KMS-11 (cell line): ENCODE measurements around the gene DUSP5.

Experiments used
- H2AFZ ChIP-seq: fragments of 200-600 bp; sonication (generic); 2 replicates; pipeline ENCODE4 v1.6.1; 2016; ENCODE audit warnings: antibody characterized with exemption, mixed run types, low read depth
- H3K27ac ChIP-seq: fragments of 200-600 bp; sonication (generic); 2 replicates; pipeline ENCODE4 v1.6.1; 2016; ENCODE audit warnings: mild to moderate bottlenecking, mixed run types
- H3K27me3 ChIP-seq: fragments of 200-600 bp; sonication (generic); 2 replicates; pipeline ENCODE4 v1.6.1; 2017; ENCODE audit warnings: mild to moderate bottlenecking, low read depth, mixed run types, moderate library complexity; ENCODE audit not compliant: insufficient read depth
- H3K36me3 ChIP-seq: fragments of 200-600 bp; sonication (generic); 2 replicates; pipeline ENCODE4 v1.6.1; 2017; ENCODE audit warnings: mild to moderate bottlenecking, mixed run types; ENCODE audit not compliant: insufficient read depth
- H3K4me1 ChIP-seq: fragments of 200-600 bp; sonication (generic); 2 replicates; pipeline ENCODE4 v1.6.1; 2016; ENCODE audit warnings: mild to moderate bottlenecking, low read depth, mixed run types; ENCODE audit not compliant: poor library complexity, severe bottlenecking
- H3K4me2 ChIP-seq: fragments of 200-600 bp; sonication (generic); 2 replicates; pipeline ENCODE4 v1.7.0; 2016; ENCODE audit warnings: mild to moderate bottlenecking, mixed run types
- H3K4me3 ChIP-seq: fragments of 200-600 bp; sonication (generic); IDR thresholded peaks from 2 replicates; pipeline ENCODE4 v1.6.1; 2017; ENCODE audit warnings: low read depth, low read length, mixed read lengths; ENCODE audit not compliant: insufficient read depth
- H3K79me2 ChIP-seq: fragments of 200-600 bp; sonication (generic); 2 replicates; pipeline ENCODE4 v1.6.1; 2016; ENCODE audit warnings: low read depth, mixed run types; ENCODE audit not compliant: insufficient read depth
- H3K9ac ChIP-seq: fragments of 200-600 bp; sonication (generic); 2 replicates; pipeline ENCODE4 v1.6.1; 2016; ENCODE audit warnings: mild to moderate bottlenecking, mixed run types
- H4K20me1 ChIP-seq: fragments of 200-600 bp; sonication (generic); 2 replicates; pipeline ENCODE4 v1.6.1; 2016; ENCODE audit warnings: mild to moderate bottlenecking, mixed run types; ENCODE audit not compliant: insufficient read depth
- CTCF ChIP-seq: fragments of 200-600 bp; sonication (generic); conservative IDR thresholded peaks from 2 replicates; pipeline ENCODE4 v1.6.1; 2017; ENCODE audit warnings: low read depth, mild to moderate bottlenecking, antibody characterized with exemption, low read length, moderate library complexity, mixed read lengths

The DUSP5 gene

GRCh38 chr10:110507346-110507745 lies 9.6 kb downstream of the DUSP5 start:
- H3K79me2 ChIP-seq: peaks cover 70% of the 10 kb centered on the region
- TF ChIP-seq CTCF: no peak
- no peak overlapping the region for H3K4me2 ChIP-seq
- H3K9ac ChIP-seq: no peak overlapping the region
- peaks cover 17% of the 10 kb centered on the region for H4K20me1 ChIP-seq
- no peak overlapping the region for H2AFZ ChIP-seq
- H3K36me3 ChIP-seq: peaks cover 15% of the 10 kb centered on the region; the same call in 1 of the 2 replicates
- H3K4me3 ChIP-seq: no peak overlapping the region
- no peaks in the 10 kb centered on the region for H3K27me3 ChIP-seq
- H3K27ac ChIP-seq: no peak overlapping the region
- H3K4me1 ChIP-seq: peaks cover 31% of the 10 kb centered on the region

- H4K20me1 ChIP-seq: peaks cover 13% of the 10 kb centered on the region
- H3K27me3 ChIP-seq: no peaks in the 10 kb centered on the region
- no peak overlapping the region for H2AFZ ChIP-seq
- peaks cover 22% of the 10 kb centered on the region for H3K4me1 ChIP-seq
- H3K9ac ChIP-seq: no peak overlapping the region
- H3K4me3 ChIP-seq: no peak overlapping the region
- H3K79me2 ChIP-seq: peaks cover 60% of the 10 kb centered on the region
- H3K4me2 ChIP-seq: no peak overlapping the region
- TF ChIP-seq CTCF: no peak
- peaks cover 15% of the 10 kb centered on the region; the same call in 1 of the 2 replicates for H3K36me3 ChIP-seq
- no peak overlapping the region for H3K27ac ChIP-seq
Observed at GRCh38 chr10:110508159-110508788, 10.6 kb downstream of the DUSP5 start.

GRCh38 chr10:110508806-110509544 lies 11.3 kb downstream of the DUSP5 start:
- no peak overlapping the region for H3K4me2 ChIP-seq

GRCh38 chr10:110509560-110509959 lies 11.9 kb downstream of the DUSP5 start:
- Histone ChIP-seq H3K4me3 (no peak overlapping the region), H3K9ac (no peak overlapping the region), H3K36me3 (peaks cover 15% of the 10 kb centered on the region; the same call in 1 of the 2 replicates), H3K4me2 (no peak overlapping the region), H3K79me2 (peaks cover 53% of the 10 kb centered on the region), H4K20me1 (peaks cover 3% of the 10 kb centered on the region), H2AFZ (no peak overlapping the region), H3K27me3 (no peaks in the 10 kb centered on the region), H3K27ac (no peak overlapping the region), H3K4me1 (peaks cover 9% of the 10 kb centered on the region)
- no peak for TF ChIP-seq CTCF

More at GRCh38 chr10:110508806-110509544, 11.3 kb downstream of the DUSP5 start:
- no peak overlapping the region for H3K27ac ChIP-seq
- H3K27me3 ChIP-seq: no peaks in the 10 kb centered on the region
- H4K20me1 ChIP-seq: peaks cover 9% of the 10 kb centered on the region
- no peak overlapping the region for H3K4me3 ChIP-seq
- no peak overlapping the region for H3K9ac ChIP-seq
- H3K79me2 ChIP-seq: peaks cover 55% of the 10 kb centered on the region
- no peak overlapping the region for H2AFZ ChIP-seq
- TF ChIP-seq CTCF: no peak
- H3K36me3 ChIP-seq: peaks cover 15% of the 10 kb centered on the region; the same call in 1 of the 2 replicates
- peaks cover 15% of the 10 kb centered on the region for H3K4me1 ChIP-seq
